Activated T-cell treated with anti-CD3 and anti-CD28 coated beads for 1 hour (primary cell): Measurements from ENCODE around the gene BRAT1.

Experiments
- DNase-seq: peaks from one replicate; pipeline ENCODE4 v3.0.0-alpha.2; 2020; ENCODE audit warnings: low read depth

BRAT1 gene

DNA sequence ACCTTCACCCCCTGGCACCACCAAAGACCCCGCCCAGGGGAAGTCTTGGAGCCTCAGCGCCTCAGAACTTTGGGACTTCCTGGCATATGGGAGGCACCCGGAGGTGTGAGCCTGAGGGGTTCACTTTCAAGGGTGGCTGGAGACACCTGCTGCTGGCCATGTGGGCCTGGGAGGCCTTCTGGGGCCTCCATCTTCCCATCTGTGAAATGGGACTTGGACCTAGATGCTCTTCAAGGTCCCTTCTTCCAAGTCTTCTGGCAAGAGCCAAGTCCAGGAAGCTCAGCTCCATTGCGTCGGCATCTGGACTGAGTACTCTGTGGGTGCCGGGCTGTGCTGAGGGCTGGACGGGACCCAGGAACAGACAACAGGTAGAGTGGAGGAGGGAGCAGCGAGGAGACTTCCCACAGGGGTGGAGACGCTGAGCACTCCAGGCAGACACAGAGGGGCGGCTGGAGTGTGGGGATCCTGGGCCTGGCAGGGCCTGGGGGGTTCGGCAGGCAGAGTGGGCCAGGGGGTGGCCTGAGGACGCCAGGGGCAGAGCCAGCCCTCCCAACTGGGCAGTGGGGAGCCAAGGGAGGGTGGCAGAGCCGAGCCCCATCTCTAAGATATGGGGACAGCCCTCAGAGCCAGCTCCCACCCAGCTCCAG lies 45.1 kb downstream of the BRAT1 start:
- DNase-seq, result no peak

DNA sequence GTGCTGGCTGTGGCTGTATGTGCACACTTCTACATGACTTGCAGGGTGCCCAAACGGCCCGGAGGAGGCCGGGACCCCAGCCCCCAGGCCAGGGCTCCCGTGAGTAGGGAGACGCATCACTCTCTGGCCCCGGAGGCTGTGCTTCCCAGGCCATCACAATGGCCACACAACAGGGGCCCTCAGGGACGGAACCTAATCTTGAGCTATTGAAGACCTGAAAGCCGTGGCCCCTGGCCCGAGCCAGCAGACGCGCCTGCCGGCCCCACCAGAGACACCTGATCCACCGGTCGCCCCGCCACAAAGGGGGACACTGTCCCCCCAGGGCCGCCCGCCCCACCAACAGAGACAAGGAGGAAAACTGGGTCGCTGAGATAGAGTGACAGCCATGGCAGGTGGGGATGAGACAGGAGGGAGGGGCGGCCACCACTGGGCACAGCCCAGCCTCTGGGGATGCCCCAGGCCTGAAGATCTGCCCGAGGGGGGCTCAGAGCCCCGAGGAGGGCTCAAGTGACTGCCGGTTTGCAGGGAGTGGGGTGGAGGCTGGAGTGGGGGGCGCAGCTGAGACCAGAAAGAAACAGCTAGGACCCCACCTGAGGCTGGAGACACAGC lies 45.9 kb downstream of the BRAT1 start:
- no peak for DNase-seq

DNA sequence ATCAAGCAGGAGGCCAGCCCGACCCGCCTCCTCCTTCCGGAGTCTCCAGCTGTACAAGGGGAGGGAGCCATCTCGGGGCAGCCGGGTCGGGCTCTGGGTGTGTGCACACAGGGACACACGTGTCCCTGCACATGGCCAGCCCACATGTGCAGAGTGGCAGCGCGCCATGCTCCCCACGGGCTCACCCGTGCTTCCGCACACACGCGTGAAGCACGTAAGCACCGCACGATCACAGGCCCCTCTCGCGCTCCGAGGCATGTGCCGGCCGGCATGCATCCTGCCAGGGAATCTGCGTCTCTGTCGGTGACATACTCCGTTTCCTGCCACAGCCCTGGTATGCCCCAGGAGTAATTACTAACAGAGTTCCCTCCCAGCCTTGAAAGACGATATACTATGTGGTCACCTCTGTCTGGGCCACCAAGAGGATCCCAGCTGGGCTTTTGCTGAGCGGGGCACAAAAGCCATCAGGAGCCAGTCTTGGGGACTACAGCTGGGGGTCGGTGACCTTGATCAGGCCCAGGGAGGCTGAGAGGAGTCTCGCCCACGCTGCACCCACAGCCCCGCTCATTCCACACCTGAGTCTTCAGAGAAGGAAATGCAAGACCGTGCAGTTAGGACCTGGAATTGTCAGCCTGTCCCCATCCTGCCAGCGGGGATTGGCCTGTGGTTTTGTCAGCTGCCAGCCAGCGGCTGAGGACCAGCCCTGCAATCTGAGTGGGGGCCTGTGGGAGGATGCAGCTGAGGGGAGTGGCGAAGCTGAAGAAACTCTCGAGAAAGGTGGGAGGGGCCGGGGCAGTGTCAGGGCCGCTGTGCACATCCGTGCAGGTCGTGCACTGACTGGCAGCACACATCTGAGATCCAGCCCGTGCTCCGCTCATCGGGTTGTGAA lies 46.8 kb downstream of the BRAT1 start:
- peak; percentile 68 for DNase-seq

DNA sequence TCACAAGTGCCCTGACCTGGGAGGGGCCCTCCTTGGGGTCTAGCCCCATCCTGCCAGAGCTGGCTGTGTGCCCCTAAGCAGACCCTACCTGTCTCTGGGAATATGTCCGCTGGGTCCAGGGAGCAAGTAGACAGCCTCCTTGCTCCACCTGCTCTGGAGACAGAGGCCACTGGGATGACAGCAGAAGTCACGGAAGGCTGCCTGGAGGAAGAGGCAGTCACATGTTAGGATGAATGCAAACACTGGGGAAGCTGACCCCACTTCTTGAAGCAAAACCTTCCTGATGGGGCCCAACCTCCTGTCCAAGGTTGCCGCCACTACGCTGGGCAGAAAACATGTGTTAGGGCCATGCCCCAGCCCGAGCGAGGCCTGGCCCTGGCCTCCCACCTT lies 47.4 kb downstream of the BRAT1 start:
- DNase-seq, result no peak

DNA sequence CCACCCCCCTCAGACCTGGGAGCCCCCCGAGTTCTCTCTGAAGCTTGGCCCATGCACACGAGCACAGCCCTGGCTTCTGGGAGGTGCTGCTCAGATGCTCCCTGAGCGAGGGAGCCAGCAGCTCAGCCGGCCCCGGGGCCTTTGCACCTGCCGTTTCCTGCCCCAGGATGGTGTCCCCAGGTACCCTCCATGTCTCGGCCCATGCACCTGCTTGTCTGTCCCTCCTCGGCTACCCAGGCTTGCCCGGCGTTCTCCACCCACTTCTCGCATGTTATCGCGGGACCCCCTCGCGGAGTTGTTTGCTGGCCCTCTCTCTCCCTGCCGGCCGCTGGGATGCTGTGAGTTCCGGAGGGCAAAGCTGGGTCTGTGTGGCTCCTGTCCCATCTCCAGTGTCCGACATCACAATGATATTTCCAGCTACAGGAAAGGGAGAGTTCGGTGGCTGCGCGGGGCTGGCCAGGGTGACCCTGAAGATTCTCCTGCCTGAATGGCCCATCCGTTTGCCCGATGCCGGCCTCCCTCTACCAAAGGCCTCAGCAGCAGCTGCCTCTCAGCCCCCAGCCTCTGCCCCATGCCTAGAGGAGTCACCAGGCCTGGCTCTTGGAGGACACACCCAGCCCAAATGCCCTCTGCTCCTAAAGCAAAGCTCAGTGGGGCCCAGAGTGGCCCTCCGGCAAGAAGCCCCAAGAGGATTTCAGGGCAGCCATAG lies 48.0 kb downstream of the BRAT1 start:
- no peak for DNase-seq

DNA sequence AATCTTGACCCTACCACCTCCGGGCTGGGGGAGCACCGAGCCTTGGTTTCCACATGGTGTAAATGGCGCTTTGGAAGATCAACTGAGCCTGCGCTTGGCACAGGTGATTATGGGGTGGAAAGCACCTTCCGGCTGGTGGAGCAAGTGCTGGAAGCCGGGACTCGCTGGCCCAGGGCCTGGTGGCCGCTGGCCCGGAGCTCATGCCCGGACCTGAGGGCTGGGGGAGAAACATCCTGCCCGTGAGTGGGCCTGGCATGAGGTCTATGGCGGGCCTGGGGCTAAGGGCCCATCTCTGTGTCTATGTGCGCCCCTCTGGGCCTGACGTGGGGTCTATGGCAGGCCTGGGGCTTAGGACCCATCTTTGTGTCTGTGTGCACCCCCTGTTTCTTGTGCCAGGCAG lies 49.9 kb downstream of the BRAT1 start:
- no peak for DNase-seq

DNA sequence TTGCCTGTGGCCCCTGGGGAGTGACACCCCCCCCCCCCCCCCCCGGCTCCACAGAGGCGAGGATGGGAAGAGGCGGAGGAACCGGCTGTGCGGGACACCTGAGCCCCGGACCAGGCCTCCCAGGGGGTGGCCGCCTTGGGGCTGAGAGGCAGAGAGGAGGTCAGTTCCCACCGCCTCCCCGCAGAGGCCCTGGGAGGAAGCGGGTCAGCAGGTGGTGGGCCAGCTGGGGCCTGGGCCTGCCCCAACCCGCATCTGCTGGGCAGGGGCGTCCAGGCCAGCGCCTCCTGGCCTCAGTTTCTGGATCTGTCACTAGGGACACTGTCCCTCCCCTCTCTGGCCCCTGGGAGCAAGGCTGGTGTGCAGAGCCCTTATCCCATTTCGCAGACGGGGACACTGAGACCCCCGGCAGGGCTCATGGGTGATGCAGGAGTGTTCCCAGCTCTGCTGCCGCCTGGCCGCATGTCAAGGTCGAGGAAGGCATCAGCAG lies 50.4 kb downstream of the BRAT1 start:
- DNase-seq, result no peak

DNA sequence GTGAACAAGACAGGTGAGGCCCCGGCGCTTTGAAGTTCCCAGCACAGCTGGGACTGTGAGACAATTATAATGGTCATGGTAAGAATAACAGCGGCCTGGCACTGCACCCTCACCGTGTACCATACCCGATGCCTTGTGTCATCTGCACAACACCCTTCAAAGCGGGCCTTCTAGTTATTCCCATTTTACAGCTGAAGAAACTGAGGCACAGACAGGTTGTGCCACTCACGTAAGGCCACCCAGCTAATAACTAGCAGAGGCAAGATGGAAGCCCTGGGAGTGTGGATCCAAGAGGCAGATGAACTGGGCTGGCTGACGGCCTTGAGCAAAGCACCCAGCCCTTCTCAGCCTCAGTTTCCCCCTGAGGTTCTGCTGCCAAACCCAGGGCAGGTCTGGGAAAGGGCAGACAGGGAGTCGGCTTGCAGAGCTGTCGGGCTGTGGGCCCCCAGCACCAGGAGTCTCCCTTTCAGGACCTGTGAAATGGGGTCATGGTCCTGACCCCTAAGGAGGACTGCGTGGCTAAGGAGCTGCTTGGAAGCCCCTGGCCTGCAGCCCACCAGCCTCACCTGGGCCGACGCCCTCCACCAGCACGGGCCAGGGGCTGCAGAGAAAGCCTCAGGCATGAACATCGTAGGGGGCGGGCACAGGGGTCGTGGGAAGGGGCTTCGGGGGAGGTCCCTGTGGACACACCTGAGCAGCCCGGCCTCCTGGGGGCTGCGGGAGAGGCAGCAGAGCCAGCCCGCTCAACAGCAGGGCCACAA lies 51.0 kb downstream of the BRAT1 start:
- no peak for DNase-seq

DNA sequence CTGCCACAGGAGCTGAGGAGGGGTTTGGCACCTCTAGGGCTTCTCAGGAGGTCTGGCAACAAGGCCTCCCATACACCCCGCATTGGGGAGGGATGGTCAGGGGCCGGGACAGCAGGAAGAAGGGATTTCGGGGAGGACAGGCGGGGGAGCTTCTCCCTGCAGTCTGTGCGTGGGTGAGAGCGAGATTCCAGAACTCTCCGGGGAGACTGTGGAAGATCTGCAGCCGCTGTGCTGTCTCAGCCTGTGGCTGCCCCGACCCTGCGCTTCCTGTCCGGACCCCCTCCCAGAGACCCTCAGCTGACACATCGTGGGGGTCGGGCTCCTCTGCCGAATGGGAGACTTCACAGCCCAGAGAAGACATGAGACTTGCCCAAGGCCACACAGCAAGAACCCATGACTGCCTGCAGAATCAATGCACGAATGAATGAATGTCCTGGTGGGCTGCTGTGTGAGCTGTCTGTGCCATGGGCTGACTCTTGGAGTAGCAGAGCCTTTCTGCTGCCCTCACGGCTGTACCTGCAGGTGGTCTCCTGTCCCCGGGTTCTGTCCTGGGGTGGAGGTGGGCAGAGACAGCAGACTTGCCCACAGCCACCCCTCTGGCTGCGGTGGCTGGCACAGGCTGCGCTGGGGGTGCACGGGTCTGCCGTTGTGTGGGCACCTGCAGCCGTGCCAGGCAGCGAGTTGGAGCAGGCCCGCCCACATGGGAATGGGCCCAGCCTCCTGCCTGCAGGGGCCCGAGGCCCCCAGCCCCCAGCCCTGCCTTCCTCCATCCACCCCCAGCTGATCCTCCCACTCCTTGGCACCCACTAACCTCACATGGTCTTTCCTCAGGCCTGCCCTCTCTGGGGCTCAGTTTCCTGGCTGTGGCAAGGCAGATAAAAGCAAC lies 52.0 kb downstream of the BRAT1 start:
- DNase-seq, result no peak

DNA sequence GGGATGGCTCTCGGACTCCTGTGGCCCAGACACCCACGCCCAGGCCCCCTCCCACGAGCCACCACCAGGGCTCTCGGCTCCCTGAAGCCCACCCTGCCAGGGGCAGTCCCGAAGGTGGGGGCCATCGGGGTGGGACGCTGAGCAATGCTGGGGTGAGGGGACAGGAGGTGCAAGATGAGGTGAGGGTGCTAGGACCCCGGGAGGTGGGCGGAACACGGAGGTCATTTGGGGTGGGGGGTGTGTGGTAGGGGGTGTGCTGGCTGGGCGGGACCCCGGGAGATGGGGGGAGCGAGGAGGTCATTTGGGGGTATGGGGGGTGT lies 52.7 kb downstream of the BRAT1 start:
- DNase-seq, result no peak

DNA sequence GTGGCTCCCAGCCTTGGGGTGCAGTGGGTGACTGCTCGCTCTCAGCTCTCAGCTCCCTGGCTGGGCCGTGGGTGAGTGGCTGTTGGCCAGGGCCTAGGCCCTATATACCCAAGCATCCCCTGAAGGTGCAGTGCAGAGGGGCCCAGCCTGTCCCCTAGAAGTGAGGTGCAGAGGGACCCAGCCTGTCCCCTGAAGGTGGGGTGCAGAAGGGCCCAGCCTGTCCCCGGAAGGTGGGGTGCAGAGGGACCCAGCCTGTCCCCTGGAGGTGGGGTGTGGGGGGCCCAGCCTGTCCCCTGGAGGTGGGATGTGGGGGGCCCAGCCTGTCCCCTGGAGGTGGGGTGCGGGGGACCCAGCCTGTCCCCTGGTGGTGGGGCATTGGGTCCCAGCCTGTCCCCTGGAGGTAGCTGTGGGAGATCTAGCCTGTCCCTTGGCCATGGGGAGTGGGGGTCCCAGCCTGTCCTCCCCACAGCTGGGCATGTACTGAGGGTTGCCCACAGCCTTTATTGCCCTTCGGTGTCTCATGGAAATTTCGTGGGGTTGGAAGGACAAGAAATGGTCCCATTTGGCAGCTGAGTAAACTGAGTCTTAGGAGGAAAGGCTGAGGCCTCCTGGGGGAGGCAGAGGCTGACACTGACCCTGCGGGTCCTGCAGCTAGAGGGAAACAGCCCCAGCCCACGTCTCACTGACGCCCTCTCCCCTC lies 53.2 kb downstream of the BRAT1 start:
- DNase-seq, result no peak

DNA sequence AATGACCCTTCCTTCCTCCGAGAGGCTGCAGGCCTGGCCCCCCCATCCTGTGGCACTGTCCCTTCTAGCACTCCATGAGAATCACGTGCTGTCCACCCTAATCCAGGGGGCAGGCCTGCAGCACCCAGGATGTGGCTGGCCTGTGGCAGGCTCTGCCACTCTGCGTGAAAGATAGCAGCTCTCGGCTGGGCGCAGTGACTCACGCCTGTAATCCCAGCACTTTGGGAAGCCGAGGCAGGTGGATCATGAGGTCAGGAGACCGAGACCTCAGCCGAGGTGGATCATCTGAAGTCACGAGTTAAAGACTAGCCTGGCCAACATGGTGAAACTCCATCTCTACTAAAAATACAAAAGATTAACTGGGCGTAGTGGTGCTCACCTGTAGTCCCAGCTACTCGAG lies 54.6 kb downstream of the BRAT1 start:
- DNase-seq, result no peak

DNA sequence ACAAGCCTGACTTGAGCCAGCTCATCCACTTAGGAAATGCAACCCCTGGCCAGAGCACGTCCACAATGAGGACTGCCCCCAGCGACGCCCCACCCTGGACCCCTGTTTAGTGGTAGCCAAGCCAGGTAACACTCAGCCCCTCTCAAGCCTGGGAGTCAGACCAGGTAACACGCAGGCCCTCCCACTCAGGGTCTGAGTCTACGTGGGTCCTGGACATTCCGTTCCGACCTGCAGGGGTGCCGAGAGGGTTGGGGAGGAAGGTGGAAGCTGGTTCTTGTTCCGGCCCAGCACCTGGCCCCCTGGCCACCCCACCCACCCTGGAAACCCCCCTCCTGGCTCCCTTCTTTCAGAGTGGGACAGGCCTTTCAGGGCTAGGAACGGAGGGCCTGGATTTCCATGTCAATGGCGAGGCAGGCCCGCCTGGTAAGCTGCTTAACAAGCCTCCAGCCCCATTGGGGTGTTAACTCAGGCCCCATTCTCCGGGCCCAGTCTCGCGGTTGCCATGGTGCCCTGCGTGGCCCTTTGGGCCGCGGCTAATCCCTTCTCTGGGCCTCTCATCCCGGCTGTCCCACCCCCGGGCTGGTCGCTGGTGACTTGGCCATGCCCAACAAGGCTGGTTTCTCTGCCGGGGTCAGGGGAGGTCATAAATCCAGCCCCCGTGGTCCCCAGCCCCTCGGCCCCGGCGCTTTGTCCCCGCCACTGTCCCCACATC lies 55.4 kb downstream of the BRAT1 start:
- DNase-seq, result no peak

DNA sequence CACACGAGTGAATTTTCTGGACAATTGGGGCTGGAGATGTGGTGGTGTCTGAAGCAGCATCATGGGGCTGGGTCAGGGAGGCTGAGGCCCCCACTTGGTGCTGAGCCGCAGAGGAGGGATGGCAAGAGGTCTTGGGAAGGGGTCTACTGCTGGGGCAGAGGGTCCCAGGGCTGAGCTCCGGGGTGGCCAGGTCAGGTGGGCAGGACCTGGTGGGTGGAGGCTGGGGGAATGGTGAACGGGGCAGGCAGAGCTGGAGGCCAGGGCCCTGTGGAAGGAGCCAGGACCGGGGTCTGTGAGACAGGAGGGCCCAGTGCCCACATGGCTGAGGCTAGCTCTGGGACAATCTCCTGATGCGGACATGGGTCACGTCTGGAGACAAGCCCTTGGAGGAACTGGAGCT lies 56.1 kb downstream of the BRAT1 start:
- no peak for DNase-seq

DNA sequence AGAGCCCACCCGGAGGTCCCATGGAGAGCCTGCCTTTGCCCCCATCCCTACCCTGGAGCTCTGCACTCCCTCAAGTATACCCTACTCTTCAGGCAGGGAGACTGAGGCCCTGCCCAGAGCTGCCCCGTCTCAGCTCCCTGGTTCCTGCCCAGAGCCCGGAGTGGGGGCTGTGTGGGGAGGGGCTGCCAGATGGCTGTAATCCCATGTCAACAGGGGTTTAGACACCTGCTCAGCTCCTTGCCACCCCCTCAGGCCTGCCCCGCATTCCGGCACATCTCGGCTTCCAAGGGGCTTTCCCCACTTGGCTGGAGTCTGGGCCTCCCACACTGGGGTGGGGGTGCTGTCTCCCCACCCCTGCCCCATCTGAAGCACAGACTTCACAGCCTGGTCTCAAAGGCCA lies 56.6 kb downstream of the BRAT1 start:
- no peak for DNase-seq

DNA sequence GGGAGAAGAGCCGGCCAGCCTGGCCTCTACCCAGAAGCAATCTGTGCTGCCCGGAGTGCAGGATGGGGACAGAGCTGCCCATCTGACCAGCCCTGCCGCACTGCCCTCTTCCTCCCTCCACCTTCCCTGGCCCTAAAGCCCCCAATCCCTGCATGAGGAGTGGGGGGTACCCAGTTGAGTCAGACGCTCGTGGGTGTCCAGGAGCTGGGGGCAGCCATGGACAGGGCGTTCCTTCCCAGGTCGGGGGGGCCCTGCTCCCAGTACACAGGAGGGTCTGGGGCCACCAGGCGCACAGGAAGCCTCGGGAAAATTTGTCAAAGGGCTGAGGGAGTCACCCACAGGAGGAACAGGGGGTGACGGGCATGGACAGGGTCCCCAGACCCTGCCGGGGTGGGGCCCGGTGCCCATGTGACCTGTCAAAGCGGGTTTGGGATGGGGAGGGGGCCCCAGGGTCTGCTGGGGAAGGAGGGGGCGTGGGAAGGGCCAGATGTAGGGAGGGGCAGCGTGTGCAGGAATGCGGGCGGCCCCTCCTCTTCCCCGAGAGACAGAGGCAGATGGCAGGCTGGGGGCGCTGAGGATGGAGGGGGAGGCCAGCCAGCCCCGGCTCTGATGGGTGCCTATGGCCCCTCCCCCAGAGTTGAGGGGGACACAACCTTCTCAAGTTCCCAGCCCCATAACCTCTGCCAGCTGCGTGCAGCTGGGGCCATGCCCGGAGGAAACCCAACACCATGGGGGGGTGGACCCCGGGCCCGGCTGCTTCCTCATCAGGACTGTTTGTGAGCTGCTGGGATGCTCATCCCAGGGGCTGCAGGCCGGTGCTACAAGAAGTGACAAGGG lies 57.6 kb downstream of the BRAT1 start:
- no peak for DNase-seq

DNA sequence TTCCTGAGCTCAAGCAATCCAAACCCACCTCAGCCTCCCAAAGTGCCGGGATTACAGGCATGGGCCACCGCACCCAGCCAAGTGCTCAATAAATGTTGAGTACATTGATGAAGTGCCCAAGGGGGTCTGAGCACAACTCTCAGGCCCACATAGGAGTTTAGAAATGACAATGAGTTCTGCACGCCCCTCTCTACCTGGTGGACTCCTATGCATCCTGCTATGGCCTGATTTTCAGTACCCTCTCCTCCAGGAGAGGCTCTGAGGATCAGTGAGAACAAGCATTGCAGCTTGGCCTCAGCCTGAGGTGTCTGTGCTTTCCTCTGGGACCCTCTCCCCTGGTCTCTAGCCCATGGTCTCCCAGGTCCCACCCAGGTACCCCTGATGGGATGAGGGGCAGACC lies 58.3 kb downstream of the BRAT1 start:
- no peak for DNase-seq

DNA sequence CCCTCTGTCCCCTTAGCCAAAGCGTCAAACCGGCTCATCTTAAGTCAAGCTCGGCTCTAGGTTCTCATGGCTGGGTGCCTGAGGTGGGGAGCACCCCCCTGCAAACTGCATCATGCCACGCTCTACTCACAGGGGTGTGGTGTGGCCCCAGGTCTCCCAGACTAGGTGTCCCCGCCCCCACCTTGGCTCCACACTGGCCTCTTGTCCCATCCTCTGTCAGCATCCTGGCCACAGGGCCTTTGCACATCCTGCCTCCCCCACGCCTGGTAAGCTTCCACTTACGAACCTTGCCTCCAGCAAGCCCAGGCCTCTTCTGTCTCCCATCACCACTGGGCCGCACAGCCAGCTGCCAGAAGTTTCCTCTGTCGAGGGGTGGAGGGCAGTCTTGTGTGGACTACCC lies 58.9 kb downstream of the BRAT1 start:
- DNase-seq, result no peak
